OCI-LY1 (cell line): Measurements from ENCODE around the gene MB.

Source experiments
- EZH2 ChIP-seq: fragments of 200-600 bp; sonication (generic), shearing (Covaris generic); IDR thresholded peaks from 2 replicates; pipeline ENCODE4 v1.8.0; 2017; ENCODE audit warnings: borderline replicate concordance, mixed run types, mild to moderate bottlenecking, antibody characterized with exemption, low read length, moderate library complexity, mixed read lengths
- TF ChIP-seq, protein P1 (sequence below): fragments of 200-600 bp; sonication (generic), shearing (Covaris generic); IDR thresholded peaks from 2 replicates; pipeline ENCODE4 v1.5.1; 2017; ENCODE audit warnings: mild to moderate bottlenecking, antibody characterized with exemption, low read length, moderate library complexity, mixed read lengths

DNA sequence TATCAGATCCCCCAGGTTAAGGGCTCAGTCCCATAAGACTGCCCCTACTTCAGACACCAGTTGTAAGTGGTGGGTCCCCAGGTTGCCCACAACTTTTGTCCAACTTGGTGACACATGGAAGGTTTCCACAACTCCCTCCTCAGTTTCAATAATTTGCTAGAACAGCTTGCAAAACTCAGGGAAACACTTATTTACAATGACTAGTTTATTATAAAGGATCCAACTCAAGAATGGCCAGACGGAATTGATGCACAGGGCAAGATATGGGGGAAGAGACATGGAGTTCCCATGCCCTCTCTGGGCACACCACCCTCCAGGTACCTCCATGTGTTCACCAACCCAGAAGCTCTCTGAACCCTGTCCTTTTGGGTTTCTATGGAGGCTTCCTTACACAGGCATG lies 36.7 kb upstream of the MB start:
- TF ChIP-seq, protein P1, sequence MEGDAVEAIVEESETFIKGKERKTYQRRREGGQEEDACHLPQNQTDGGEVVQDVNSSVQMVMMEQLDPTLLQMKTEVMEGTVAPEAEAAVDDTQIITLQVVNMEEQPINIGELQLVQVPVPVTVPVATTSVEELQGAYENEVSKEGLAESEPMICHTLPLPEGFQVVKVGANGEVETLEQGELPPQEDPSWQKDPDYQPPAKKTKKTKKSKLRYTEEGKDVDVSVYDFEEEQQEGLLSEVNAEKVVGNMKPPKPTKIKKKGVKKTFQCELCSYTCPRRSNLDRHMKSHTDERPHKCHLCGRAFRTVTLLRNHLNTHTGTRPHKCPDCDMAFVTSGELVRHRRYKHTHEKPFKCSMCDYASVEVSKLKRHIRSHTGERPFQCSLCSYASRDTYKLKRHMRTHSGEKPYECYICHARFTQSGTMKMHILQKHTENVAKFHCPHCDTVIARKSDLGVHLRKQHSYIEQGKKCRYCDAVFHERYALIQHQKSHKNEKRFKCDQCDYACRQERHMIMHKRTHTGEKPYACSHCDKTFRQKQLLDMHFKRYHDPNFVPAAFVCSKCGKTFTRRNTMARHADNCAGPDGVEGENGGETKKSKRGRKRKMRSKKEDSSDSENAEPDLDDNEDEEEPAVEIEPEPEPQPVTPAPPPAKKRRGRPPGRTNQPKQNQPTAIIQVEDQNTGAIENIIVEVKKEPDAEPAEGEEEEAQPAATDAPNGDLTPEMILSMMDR: no peak
- no peak for TF ChIP-seq EZH2
